Glomerular visceral epithelial cell (primary cell): ENCODE measurements around the gene PRR19.
A peak's percentile ranks its signal among the peaks of the same experiment; 100 is the strongest.

Experiments
- DNase-seq: peaks from one replicate; pipeline ENCODE4 v3.0.0-alpha.2; 2016; ENCODE audit errors: extremely low spot score

Gene PRR19

DNA sequence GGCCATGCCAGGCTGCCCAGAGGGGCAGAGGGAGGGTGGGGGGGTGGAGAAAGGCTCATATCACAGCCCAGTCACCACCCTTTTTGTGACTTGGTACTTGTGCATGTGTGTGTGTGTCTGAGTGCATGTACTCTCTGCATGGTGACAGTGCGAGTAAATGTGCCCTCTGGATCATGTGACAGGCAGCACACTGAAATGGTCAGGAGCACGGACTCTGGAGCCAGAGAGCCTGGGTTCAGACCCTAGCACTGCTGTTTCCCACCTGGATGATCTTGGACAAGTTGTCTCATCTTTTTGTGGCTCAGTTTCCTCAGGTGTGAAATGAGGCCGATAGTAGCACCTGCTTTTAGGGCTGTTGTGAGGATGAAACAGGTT is 30.9 kb upstream of the PRR19 start:
- DNase-seq: no peak

DNA sequence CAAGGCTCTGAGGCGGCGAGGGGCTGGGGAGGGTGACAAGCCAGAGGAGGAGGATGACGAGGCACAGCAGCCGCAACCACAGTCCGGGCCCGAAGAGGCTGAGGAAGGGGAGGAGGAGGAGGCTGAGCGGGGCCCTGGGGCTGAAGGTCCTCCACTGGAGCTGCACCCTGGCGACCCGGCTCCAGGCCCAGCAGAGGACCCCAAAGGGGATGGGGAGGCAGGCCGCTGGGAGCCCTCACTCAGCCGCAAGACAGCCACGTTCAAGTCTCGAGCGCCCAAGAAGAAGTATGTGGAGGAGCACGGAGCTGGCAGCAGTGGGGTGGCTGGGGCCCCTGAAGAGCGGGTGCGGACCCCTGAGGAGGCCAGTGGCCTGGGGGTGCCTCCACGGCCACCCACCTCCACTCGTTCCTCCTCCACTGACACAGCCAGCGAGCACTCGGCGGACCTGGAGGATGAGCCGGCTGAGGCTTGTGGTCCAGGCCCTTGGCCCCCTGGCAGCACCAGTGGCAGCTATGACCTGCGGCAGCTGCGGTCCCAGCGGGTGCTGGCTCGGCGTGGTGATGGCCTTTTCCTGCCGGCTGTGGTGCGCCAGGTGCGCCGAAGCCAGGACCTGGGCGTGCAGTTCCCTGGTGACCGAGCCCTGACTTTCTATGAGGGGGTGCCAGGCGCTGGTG is 29.9 kb upstream of the PRR19 start:
- DNase-seq: no peak

DNA sequence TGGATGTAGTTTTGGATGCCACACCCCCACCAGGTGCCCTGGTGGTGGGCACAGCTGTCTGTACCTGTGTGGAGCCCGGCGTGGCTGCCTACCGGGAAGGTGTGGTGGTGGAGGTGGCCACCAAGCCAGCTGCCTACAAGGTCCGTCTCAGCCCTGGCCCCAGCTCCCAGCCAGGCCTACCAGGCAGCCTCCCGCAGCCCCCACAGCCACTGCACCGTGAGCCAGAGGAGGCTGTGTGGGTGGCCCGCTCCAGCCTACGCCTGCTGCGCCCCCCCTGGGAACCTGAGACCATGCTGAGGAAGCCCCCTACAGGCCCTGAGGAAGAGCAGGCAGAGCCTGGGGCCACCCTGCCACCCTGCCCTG is 29.4 kb upstream of the PRR19 start:
- DNase-seq: no peak

DNA sequence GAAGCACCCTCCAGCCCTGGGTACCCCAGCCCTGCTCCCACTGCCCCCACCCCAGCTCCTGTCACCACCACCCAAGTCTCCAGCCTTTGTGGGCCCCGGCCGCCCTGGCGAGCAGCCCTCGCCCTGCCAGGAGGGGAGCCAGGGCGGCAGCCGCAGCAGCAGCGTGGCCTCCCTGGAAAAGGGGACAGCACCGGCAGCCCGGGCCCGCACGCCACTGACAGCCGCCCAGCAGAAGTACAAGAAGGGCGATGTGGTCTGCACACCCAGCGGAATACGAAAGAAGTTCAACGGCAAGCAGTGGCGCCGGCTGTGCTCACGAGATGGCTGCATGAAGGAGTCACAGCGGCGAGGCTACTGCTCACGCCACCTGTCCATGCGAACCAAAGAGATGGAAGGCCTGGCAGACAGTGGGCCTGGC is 28.9 kb upstream of the PRR19 start:
- no peak for DNase-seq

DNA sequence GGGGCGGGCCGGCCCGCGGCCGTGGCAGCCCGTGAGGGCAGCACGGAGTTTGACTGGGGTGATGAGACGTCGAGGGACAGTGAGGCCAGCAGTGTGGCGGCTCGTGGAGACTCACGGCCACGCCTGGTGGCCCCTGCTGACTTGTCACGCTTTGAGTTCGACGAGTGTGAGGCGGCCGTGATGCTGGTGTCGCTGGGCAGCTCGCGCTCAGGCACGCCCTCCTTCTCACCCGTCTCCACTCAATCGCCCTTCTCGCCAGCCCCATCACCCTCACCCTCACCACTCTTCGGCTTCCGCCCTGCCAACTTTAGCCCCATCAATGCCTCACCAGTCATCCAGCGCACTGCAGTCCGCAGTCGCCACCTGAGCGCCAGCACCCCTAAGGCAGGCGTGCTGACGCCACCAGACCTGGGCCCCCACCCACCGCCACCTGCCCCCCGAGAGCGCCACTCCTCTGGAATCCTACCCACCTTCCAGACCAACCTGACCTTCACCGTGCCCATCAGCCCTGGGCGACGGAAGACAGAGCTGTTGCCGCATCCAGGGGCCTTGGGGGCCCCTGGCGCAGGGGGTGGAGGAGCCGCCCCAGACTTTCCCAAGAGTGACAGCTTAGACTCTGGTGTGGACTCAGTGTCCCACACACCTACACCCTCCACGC is 28.4 kb upstream of the PRR19 start:
- DNase-seq: no peak

DNA sequence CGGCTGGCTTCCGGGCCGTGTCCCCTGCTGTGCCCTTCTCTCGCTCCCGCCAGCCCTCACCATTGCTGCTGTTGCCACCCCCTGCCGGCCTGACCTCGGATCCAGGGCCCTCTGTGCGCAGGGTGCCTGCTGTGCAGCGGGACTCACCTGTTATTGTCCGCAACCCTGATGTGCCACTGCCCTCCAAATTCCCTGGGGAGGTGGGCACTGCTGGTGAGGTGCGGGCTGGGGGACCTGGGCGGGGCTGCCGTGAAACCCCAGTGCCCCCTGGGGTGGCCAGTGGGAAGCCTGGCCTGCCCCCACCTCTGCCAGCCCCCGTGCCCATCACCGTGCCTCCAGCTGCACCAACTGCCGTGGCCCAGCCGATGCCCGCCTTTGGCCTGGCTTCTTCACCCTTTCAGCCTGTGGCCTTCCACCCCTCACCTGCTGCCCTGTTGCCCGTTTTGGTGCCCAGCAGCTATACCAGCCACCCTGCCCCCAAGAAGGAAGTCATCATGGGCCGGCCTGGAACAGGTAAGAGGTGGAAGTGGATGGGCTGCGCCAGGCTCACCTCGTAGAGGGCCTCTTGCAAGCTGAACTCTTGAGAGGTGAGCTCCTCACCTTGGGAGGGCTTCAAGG is 27.8 kb upstream of the PRR19 start:
- no peak for DNase-seq

DNA sequence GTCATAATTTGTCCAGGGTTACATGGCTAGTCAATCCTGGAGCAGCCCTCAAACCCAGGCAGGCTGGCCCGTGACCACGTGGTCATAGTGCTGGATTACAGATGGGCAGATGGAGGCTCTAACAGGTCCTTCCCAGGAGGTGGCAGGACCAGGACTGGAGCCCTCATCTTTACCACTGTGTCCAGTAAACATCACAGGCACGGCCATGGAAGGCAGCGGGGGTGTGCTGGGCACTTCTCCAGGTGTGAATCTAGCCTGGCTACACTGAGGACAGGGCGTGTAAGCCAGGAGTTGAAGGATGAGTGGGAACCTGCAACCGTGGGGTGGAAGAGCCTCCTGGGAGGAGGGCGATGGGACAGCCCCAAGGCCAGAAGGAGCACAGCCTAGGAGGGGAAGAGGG is 26.8 kb upstream of the PRR19 start:
- no peak for DNase-seq

DNA sequence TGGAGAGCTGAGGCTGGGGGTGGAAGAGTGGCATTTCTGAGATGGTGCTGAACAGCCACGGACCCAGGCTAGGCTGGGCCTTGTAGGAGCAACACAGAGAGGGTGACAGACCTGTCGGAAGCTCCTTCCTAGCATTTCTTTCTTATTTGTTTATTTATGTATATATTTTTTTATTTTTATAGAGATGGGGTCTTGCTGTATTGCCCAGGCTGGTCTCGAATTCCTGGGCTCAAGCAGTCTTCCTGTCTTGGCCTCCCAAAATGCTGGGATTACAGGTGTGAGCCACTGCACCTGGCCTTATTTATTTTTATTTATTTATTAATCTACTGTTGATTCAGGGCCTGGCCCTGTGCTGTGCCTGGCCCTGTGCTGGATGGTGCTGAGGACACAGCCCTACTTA is 26.4 kb upstream of the PRR19 start:
- no peak for DNase-seq

DNA sequence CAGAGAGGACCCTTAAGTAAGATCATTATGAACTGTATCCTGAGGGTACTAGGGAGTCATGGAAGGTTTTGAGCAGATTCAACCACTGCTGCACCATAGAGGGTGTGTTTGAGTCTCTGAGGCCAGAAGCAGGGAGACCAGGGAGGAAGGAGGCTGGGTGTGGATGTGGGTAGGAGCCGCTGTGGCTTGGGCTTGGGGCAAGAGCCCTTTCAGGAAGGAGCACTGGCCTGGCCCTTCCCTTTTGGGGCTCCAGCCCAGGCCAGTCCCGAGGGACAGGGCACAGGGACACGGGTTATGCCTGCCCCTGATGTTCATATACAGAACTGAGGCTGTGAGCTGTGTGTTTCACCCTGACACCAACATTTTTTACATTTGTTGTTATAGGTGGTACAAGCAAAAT is 25.6 kb upstream of the PRR19 start:
- no peak for DNase-seq

DNA sequence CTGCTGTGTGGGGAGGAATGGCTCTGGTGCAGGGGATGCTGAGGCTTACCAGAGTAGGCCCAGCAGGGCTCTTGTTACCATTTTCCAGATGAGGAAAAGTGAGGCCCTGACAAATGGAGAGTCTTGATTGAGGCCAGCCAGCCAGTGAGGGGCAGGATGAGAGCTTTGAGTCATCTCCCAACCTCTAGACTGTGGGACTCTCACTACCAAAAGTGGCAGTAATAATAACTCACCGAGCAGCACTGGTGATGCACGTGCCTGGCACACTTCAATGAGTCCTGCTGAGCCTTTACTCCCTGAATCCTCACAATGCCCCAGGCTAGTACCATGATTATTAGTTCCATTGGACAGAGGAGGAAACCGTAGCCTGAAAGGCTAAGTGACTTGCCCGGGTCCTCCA is 25.1 kb upstream of the PRR19 start:
- no peak for DNase-seq

DNA sequence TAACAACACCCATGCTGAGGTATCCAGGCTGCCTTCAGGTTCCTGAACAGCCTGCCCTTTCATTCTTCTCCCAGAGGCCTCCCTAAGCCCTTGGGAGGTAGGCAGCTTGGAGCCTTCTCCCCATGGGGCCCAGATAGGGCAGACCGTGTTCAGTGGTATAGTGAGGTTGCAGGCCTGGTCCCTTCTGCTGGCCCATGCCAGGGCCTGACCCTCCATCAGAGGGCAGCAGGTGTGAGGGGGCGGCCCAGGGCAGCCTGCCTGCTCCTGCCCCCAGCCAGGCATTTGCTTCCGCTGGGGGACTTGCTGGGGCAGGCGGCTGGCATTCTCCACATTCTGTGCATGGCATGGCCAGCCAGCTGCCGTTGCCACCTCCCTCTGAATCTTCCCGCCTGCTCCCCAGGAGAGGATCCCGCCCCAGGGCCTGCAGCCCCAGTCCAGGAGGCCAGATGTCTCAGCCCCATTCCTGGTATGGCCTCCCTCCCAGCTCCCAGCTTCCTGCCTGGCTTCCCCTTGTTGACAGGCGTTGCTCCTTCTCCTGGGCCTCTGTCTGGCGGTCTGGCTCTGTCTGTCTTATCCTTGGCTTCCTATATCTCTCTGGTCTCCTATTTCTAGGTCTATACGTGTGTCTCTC is 24.0 kb upstream of the PRR19 start:
- peak; percentile 87 for DNase-seq

DNA sequence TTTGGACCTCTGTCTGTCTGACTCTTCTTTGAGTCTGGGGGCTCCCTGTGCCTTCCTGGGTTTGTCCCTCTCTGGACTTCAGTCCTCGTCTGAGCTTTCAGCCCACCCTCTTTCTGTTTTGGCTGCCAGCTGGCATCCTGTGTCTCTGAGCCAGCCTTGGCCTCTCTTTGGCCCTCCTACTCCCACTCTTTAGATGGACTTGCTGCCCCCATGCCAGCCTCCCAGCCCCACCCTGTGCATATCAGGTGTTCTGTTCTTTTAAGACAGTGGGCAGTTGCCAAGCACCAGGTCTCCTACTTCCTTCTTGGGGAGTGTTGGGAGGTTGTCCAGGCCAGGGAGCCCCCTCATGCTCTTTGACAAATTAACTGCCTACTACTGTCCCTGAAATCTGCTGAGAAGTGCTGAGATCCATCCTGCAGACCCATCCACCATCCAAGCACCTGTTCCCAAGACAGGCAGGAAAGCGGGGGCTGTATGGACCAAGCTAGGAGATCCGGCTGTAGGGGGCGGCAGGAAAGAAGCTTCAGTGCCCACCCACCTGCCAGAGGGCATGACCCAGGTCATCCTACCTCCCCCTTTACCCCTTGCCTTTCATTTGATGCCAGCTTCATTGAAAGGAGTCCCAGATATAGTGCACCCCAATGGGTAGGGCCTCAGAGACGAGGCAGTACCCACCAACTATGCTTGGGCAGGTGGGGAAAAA is 23.3 kb upstream of the PRR19 start:
- DNase-seq: no peak

DNA sequence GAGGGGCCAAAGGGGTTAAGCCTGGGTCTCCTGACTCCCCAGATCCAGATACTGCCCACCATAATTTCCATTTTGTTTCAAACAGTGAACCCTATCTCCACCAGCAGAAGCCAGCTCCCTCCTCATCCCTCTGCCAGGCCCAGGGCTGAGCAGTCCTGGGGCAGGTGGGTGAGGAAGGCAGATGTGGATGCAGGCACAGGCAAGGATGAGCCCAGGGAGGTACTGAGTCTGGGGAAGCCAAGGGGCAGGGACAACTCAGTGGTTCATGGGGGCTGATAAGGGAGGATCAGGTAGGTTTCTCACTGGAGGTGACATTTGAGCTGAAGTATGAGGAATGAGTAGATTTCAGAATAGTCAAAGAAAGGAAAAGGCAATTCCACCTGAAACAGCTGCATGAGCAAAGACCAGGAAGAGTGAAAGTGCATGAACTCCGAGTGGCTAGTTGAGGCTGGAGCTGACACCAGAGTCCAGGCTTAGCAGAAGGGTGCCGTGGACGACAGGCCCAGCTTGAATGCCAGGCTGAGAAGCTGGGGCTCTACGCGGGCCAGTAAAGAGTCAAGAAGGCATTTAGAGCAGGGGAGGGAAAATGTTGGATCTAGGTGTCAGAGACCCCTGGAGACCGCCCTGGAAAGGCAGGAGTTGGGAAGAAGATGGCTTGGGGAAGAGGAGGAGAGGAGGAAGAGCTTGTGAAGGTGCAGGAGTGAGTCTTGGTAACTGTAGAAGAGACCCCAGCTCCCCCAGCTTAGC is 22.6 kb upstream of the PRR19 start:
- no peak for DNase-seq

DNA sequence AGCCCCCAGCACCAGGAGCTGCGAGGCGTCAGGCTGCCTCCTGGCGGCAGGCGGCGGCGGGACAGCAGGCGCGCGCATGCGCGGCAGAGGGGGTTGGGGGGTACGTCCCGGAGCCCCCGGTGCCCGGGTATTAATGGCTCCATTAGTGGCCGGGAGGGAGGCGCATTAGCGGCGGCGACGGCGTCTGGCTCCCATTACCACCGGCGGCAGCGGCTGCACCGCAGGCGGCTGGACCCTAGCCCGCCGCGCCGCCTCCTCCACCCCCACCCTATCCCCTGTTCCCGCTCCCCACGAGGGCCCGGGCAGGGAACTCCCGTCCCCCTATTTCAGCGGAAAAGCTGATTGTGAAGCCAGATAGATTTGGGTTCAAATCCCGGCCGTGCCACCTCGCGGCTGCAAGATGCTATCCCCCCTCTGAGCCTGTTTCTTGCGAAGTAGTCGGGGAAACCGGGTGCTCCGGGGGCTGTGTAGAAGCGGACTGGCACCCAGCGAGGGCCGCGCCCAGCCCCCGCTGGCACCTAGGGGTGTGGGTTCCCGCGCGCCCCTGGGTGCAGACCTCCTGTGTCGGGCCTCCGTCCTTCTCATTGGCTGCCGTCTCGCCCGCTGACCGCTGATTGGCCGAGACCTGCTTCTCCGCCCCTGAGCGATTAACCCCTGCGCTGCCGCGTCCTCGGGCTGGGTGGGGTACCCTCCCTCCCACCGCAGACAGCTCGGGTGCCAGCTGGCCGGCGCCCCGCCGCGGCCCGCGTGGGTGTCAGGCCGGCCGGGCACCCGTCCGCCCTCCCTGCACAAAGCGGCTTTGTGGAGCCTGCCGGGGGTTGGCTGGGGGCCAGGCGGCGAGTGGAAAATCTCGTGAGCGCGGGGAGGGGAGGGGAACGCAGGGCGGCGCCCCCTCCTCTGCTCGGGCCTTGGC is 21.8 kb upstream of the PRR19 start:
- peak; percentile 94 for DNase-seq

DNA sequence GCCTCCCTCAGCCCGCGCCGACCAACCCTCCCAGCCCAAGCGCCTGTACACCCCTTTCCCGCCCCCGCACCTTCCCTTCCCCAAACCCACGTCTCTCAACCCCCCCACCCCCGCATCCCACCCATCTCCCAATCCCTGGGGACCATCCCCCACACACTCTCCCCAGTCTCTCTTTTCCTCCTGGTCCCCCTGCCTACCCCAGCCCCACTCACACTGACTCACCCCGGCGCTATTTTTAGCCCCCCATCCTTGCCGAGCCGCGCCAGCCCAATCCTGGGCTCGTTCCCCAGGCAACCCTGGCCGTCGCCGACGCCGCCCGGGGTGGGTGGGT is 21.2 kb upstream of the PRR19 start:
- DNase-seq: no peak

DNA sequence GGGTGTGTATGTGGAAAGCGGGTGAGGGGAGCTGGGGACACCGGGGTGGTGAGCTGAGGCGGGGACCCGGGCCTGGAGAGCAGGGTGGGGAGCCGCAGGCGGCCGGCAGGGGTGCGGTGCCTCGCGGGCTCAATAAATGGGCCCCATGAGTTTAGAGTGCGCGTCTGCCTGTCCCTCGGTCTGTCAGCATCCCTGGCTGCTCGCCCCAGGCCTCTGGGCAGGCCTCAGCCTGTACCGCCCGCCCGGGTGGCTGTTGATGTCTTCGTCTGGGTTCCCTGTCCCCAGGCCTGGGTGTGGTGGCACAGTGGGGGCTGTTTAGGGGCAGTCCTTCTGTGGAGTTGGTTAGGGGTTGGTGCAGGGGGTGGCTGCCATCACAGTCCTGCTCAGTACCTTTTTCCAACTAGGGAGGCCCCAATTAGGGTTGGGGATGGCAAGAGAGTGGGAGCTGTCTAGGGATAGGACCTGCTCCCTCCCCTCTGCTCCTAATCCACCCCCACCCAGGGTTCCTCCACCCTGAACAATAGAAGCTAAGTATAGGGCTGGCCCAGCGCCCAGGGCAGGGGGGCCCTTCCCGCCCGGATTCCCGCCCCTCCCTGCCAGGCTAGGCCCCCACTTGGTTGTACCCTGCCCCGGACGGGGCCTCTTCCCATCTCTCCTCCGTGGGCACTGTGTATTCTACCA is 20.6 kb upstream of the PRR19 start:
- peak; percentile 25 for DNase-seq

DNA sequence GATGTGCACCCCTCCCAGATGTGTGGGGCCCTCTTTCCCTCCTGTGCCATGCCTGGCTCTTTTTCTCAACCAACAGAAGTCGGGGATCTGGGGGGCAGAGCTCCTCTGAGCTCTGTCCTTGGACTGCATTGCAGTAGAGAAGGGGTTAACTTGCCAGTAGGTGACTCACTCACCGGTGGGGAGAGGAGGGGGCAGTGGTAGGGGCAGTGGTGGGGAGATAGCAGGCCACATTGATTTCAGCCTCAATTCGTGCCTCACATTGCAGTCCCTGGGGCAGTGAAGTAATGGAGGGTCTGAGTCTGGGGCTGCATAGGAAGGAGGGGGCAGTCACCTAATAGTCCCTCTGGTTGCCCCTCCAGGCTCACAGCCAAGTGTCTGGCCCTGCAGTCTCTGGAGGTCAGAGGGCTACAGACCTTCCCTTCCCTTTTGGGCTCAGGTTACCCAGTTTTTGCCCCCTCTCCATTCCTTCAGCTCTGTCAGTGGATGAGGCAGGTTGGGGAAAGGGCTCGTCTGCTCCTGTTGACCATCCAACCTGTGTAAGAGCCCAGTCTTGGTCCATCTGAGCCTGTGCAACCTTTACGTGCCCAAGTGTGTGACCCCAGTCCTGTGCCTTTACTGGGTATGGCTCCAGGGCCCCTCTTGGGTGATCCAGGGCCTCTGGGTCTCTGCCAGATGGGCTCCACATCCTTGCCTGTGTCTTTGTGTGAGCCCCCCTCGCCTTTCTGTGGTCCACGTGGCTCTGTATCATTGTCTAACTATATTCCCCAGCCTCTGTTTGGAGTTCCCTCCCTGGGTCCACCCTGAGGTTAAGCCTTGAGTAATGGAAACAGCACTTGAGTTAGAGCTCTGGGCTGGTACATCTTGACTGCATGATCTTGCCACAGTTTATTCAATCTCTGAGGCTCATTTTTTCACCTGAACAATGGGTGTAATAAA is 19.8 kb upstream of the PRR19 start:
- DNase-seq: peak; percentile 58

DNA sequence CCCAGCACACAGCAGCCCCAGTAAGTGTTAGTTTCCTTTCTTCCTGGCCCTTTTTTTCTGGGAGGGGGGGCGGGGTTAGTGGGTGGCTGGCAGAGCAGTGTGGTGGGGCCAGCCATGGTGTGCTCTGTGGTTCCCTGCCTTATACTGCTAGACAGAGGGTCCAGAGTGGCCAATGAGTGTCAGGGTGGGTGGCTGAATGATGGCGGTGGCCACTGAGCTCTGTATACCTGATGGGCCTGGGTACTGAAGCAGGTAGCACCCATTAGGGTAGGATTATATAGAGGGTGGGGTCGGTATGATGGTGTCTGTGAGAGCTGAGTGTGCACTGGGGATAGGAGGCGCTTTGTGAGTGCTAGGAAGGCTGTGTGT is 19.1 kb upstream of the PRR19 start:
- DNase-seq: no peak
